ENCODE measurements around the gene C17orf100.

The C17orf100 gene

GRCh38 chr17:6667516-6667915 lies 16.0 kb downstream of the C17orf100 start:
- in situ Hi-C loops (cut with HindIII; ENCODE audit: low sequenced_read_pairs), result loop anchor here (10.0 kb wide), 1 partner anchor 47 kb away; the partner anchor contains the start of gene SLC13A5

- in situ Hi-C loops (cut with HindIII; ENCODE audit: low sequenced_read_pairs), result loop anchor here (10.0 kb wide), 1 partner anchor 47 kb away; the partner anchor contains the start of gene SLC13A5
Observed at GRCh38 chr17:6668219-6668618, 16.7 kb downstream of the C17orf100 start.

GRCh38 chr17:6668727-6669425 lies 17.3 kb downstream of the C17orf100 start:
- in situ Hi-C loops (cut with HindIII; ENCODE audit: low sequenced_read_pairs), result loop anchor here (10.0 kb wide), 1 partner anchor 46 kb away; the partner anchor contains the start of gene SLC13A5

GRCh38 chr17:6669479-6670212 lies 18.1 kb downstream of the C17orf100 start:
- in situ Hi-C loops (cut with HindIII; ENCODE audit: low sequenced_read_pairs), result loop anchor here (10.0 kb wide), 1 partner anchor 45 kb away; the partner anchor contains the start of gene SLC13A5

GRCh38 chr17:6670571-6670970 lies 19.0 kb downstream of the C17orf100 start:
- in situ Hi-C loops (cut with HindIII; ENCODE audit: low sequenced_read_pairs), result no loop called here

GRCh38 chr17:6670999-6671398 lies 19.4 kb downstream of the C17orf100 start:
- in situ Hi-C loops (cut with HindIII; ENCODE audit: low sequenced_read_pairs), result no loop called here

GRCh38 chr17:6671431-6671830 lies 19.9 kb downstream of the C17orf100 start:
- in situ Hi-C loops (cut with HindIII; ENCODE audit: low sequenced_read_pairs), result no loop called here

GRCh38 chr17:6674586-6674985 lies 23.0 kb downstream of the C17orf100 start:
- in situ Hi-C loops (cut with HindIII; ENCODE audit: low sequenced_read_pairs), result no loop called here

GRCh38 chr17:6675201-6675825 lies 23.8 kb downstream of the C17orf100 start:
- in situ Hi-C loops (cut with HindIII; ENCODE audit: low sequenced_read_pairs), result no loop called here

- in situ Hi-C loops (cut with HindIII; ENCODE audit: low sequenced_read_pairs), result no loop called here
Observed at GRCh38 chr17:6676802-6677157, 25.2 kb downstream of the C17orf100 start.

- in situ Hi-C loops (cut with HindIII; ENCODE audit: low sequenced_read_pairs), result no loop called here
Observed at GRCh38 chr17:6677158-6677831, 25.7 kb downstream of the C17orf100 start.

- in situ Hi-C loops (cut with HindIII; ENCODE audit: low sequenced_read_pairs), result no loop called here
Observed at GRCh38 chr17:6677946-6678345, 26.4 kb downstream of the C17orf100 start.

GRCh38 chr17:6679241-6679640 lies 27.7 kb downstream of the C17orf100 start:
- in situ Hi-C loops (cut with HindIII; ENCODE audit: low sequenced_read_pairs), result no loop called here

GRCh38 chr17:6681176-6681575 lies 29.6 kb downstream of the C17orf100 start:
- in situ Hi-C loops (cut with HindIII; ENCODE audit: low sequenced_read_pairs), result no loop called here

GRCh38 chr17:6681671-6682070 lies 30.1 kb downstream of the C17orf100 start:
- in situ Hi-C loops (cut with HindIII; ENCODE audit: low sequenced_read_pairs), result no loop called here

- in situ Hi-C loops (cut with HindIII; ENCODE audit: low sequenced_read_pairs), result no loop called here
Observed at GRCh38 chr17:6682339-6682738, 30.8 kb downstream of the C17orf100 start.

- in situ Hi-C loops (cut with HindIII; ENCODE audit: low sequenced_read_pairs), result no loop called here
Observed at GRCh38 chr17:6683081-6683684, 31.6 kb downstream of the C17orf100 start.

- in situ Hi-C loops (cut with HindIII; ENCODE audit: low sequenced_read_pairs), result no loop called here
Observed at GRCh38 chr17:6683730-6684459, 32.3 kb downstream of the C17orf100 start.

GRCh38 chr17:6684460-6684783 lies 32.9 kb downstream of the C17orf100 start:
- in situ Hi-C loops (cut with HindIII; ENCODE audit: low sequenced_read_pairs), result no loop called here
